Effector memory CD4-positive, alpha-beta T cell (primary cell): ENCODE results near the gene SDK2.

ENCODE experiments used
- DNase-seq, 3 donors: peaks; one replicate each; pipeline ENCODE4 v3.0.0-alpha.2; 2020
- H3K27ac ChIP-seq: 2 replicates; pipeline ENCODE4 v1.7.0; 2013; ENCODE audit warnings: mild to moderate bottlenecking, low read length, moderate library complexity; ENCODE audit not compliant: insufficient read depth, poor library complexity, severe bottlenecking
- H3K27me3 ChIP-seq: replicated peaks from 2 replicates; pipeline ENCODE4 v1.7.0; 2013; ENCODE audit warnings: mild to moderate bottlenecking, low read length; ENCODE audit not compliant: insufficient read depth, control insufficient read depth, poor library complexity, severe bottlenecking
- H3K36me3 ChIP-seq: 2 replicates; pipeline ENCODE4 v1.7.0; 2013; ENCODE audit warnings: mild to moderate bottlenecking, low read length, moderate library complexity; ENCODE audit not compliant: control insufficient read depth, insufficient read depth
- H3K4me1 ChIP-seq: 2 replicates; pipeline ENCODE4 v1.7.0; 2013; ENCODE audit warnings: low read length, mild to moderate bottlenecking; ENCODE audit not compliant: control insufficient read depth, insufficient read depth, poor library complexity, severe bottlenecking
- H3K4me3 ChIP-seq: 2 replicates; pipeline ENCODE4 v1.7.0; 2013; ENCODE audit warnings: low read length, low read depth, mild to moderate bottlenecking; ENCODE audit not compliant: insufficient read depth, poor library complexity, severe bottlenecking
- H3K9me3 ChIP-seq: 2 replicates; pipeline ENCODE4 v1.7.0; 2013; ENCODE audit warnings: mild to moderate bottlenecking, low read length, moderate library complexity; ENCODE audit not compliant: control insufficient read depth

The SDK2 gene

DNA sequence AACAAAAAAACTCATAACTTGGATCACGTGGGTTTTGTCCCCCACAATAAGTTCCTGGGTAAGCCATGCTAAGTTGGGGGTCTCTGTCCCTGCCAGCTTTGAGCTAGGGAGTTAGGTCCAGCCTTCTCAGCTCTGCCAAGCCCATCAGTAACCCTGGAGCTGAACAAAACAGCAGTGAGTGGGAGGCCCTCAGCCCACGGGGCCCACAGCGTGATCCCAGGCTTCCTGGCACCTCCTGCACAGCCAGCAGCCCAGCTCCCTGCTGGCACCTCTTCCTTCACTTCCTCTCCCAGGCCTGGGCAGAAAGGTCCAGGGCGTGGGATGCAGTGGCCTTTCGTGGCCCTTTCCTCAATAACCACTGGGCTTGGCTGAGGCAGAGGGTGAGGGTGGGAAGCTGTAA, 296.9 kb downstream of the SDK2 start:
- DNase-seq, result no peak
- Histone ChIP-seq H3K36me3 (no peaks in the 10 kb centered on the region), H3K27me3 (no peaks in the 10 kb centered on the region), H3K4me1 (no peaks in the 10 kb centered on the region), H3K27ac (no peak overlapping the region), H3K9me3 (no peaks in the 10 kb centered on the region), H3K4me3 (no peak overlapping the region)

DNA sequence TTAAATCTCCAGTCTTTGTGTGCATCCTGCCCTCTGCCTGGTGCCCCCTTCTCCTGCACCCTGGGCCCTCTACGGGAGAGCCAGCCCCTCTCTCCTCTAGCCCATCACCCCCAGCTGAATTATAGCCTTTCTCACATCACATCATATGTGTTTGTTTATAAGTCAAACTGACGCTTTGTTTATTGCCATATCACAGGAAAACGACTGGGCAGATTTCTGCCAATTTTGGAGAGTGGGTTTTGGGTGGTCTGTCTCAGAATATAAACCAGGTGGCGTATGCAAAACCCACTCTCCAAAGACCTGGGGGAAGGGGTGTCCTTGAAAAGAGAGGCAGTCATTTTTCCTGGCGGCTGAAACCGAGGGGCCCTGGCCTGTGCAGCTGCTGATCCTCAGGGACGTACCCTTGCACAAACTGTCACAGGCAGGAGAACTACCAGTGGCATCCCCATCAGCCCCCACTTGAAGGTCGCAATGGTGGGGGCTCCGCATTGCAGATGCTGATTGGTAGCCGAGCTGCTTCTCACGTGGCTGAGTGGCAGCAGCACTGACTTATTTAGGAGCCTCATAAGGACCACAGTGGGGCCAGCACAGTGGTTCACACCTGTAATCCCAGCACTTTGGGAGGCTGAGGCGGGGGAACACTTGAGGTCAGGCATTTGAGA, 297.6 kb downstream of the SDK2 start:
- no peaks in the 10 kb centered on the region for H3K9me3 ChIP-seq
- H3K27me3 ChIP-seq, result no peaks in the 10 kb centered on the region
- no peaks in the 10 kb centered on the region for H3K4me1 ChIP-seq
- H3K4me3 ChIP-seq, result no peak overlapping the region
- no peak overlapping the region for H3K27ac ChIP-seq
- DNase-seq, result no peak
- no peaks in the 10 kb centered on the region for H3K36me3 ChIP-seq

DNA sequence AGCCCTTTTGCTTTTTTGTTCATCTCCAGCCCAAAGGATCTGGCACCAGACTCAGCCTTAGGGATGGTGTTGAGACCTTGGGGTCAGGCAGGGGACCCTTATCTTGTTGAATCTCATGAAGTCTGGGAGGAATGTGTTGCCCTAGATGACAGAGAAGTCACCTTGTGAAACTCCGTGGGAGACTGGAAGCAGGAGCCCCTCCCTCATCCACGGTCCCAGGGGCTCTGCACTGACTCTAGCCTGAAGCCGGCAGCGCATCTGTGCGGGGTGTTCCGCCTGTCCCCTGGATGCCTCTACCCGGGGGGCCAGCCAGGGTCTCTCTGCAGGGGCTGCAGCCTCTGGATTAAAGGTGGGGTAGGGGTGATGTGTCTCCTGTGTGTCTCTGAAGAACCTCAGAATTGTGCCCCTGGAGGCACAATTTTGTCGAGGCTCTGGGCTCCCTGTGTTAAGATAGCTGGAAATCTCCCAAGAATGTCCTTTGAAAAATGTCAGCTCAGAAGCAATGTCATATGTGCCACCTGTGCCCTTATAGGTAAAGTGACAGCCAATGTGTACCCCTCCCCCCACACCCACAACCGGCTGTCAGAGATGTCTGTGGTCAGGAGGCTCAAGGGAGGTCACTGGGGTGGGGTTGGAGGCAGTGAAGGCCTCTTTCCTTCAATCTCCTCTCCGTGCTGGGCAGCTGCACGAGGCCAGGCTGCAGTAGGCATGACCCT, 300.3 kb downstream of the SDK2 start:
- Histone ChIP-seq H3K4me1 (no peaks in the 10 kb centered on the region), H3K27me3 (no peaks in the 10 kb centered on the region), H3K27ac (no peak overlapping the region), H3K9me3 (no peaks in the 10 kb centered on the region), H3K4me3 (no peak overlapping the region), H3K36me3 (no peaks in the 10 kb centered on the region)
- DNase-seq, result no peak

DNA sequence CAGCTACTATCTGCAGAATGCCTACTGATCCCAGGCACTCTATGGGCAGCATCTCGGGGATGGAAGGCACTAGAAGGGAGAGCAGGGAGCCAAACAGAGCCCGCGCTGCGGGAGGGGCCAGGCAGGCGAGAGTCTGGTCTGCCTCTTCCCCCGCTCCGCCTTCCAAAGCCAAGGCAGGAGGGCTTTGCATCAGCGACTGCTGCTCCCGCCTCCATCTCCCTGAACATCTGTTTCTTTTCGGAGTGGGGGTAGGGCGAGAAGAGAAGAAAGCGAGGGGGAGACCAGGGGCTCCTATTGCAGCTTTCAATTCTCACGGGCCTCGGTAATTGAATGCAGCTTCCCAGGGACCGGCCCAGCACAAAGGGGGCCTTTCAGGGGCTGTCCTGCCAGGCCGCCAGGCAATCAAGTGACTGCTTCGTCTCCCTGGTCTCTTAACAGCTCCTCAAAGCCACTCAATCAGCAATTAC, 301.0 kb downstream of the SDK2 start:
- H3K36me3 ChIP-seq, result no peaks in the 10 kb centered on the region
- no peak overlapping the region for H3K27ac ChIP-seq
- H3K4me3 ChIP-seq, result no peak overlapping the region
- no peaks in the 10 kb centered on the region for H3K4me1 ChIP-seq
- H3K27me3 ChIP-seq, result no peaks in the 10 kb centered on the region
- DNase-seq, result no peak
- no peaks in the 10 kb centered on the region for H3K9me3 ChIP-seq

DNA sequence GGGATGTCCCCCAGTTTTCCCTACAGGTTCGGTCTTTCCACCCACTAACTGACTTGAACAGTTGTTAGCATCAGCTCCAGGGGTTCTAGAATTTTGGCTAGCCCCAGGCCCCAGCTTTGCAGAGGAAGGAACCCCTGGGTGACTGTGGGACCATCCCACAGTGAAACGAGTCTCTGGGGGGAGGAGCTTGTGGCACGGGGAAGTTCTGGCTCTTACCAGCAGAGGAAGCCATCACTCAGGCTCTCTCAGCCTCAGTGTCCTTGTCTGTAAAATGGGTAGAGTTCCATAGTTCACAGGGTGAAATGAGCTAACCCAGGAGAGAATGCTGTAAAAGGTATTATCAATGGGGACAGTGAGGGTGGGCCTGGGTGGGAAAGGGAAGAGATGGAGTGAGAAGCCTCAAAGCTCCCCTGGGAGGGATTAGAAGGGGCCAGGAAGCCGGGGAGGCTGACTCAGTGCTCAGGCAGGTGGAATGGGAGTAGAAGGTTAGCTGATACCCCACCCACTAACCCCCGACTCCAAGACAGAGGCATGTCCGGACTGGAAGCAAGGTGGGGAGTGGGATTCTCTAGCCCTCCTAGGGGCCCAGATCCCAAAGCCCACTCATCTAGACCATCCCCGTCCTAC, 301.6 kb downstream of the SDK2 start:
- H3K9me3 ChIP-seq, result no peaks in the 10 kb centered on the region
- no peaks in the 10 kb centered on the region for H3K4me1 ChIP-seq
- no peak for DNase-seq
- no peaks in the 10 kb centered on the region for H3K36me3 ChIP-seq
- H3K4me3 ChIP-seq, result no peak overlapping the region
- no peaks in the 10 kb centered on the region for H3K27me3 ChIP-seq
- H3K27ac ChIP-seq, result no peak overlapping the region

DNA sequence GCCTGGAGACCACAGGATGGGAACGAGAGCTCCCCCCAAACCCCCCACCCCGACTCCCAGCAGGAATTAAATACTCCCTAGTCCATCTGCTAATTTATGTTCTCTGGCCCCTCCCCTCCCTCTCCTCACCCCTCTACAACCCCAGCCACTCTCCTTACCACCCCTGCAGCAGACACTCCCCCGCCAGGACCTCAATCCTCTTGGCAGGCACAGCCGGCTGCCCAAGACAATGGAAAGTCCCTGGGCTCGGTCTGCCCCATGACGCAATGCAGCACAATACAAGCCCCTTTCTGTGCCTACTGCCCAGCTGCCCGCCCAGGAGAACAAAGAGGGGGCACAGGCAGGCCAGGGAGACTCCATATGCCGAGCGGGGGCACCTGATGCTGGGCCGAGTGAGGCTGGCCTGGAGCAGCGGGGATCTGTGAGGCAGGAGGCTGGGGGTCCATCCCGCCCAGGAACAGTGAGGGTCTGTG, 302.2 kb downstream of the SDK2 start:
- DNase-seq, result no peak
- no peaks in the 10 kb centered on the region for H3K4me1 ChIP-seq
- H3K4me3 ChIP-seq, result no peak overlapping the region
- H3K27me3 ChIP-seq, result no peaks in the 10 kb centered on the region
- no peaks in the 10 kb centered on the region for H3K9me3 ChIP-seq
- no peak overlapping the region for H3K27ac ChIP-seq
- H3K36me3 ChIP-seq, result no peaks in the 10 kb centered on the region

DNA sequence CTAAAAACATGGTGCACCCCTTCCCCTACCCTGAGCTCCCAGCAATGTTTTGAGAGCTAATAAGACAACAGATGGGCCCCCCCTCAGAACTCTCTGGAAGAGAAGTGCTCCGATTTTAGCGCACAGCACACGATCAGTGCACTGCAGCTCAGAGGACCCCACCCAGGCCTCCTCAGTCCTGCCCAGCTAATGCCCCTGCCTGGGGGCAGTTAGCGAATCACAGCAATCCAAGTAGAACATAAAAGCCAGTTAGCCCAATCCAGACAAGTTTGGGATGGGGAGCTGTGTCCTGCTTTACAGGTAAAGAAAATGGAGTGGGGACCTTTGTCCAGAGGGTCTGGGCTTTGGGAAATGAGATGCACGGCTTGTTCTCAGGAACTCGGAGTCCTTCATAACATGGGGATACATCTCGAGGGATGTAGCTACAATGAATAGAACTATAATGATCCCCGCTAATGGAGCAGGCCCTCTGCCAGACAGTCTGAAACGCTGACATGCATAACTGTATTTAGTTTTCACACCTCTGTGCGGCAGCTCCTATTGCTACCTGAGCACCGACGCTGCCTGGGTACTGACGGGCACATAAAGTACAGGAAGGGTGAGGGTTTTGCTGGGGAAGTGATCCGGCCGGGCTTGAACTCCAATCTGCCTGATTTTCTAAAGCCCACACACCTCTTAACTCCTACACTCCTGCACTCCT, 302.7 kb downstream of the SDK2 start:
- no peak for DNase-seq
- Histone ChIP-seq H3K36me3 (no peaks in the 10 kb centered on the region), H3K4me1 (no peaks in the 10 kb centered on the region), H3K9me3 (no peaks in the 10 kb centered on the region), H3K4me3 (no peak overlapping the region), H3K27me3 (no peaks in the 10 kb centered on the region), H3K27ac (no peak overlapping the region)

DNA sequence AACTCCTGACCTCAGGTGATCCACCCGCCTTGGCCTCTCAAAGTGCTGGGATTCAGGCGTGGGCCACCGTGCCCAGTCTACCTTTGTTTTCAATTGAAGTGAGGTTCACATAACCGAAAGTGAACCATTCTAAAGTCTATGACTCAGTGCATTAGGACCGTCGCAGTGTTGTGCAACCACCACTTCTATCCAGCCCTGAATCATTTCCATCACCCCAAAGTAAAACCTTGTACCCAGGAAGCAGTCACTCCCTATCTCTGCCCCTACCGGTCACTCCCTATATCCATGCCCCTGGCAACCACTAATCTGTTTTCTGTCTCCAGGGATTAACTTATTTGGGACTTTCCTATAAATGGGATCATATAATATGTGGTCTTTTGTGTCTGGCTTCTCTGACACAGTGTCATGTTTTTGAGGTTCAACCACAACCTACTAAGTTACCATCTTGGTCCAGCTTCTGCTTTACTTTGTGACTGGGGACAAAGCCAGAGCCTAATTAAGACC, 304.1 kb downstream of the SDK2 start:
- no peaks in the 10 kb centered on the region for H3K27me3 ChIP-seq
- H3K36me3 ChIP-seq, result no peaks in the 10 kb centered on the region
- no peaks in the 10 kb centered on the region for H3K4me1 ChIP-seq
- no peaks in the 10 kb centered on the region for H3K9me3 ChIP-seq
- DNase-seq, result no peak
- no peak overlapping the region for H3K27ac ChIP-seq
- no peak overlapping the region for H3K4me3 ChIP-seq

DNA sequence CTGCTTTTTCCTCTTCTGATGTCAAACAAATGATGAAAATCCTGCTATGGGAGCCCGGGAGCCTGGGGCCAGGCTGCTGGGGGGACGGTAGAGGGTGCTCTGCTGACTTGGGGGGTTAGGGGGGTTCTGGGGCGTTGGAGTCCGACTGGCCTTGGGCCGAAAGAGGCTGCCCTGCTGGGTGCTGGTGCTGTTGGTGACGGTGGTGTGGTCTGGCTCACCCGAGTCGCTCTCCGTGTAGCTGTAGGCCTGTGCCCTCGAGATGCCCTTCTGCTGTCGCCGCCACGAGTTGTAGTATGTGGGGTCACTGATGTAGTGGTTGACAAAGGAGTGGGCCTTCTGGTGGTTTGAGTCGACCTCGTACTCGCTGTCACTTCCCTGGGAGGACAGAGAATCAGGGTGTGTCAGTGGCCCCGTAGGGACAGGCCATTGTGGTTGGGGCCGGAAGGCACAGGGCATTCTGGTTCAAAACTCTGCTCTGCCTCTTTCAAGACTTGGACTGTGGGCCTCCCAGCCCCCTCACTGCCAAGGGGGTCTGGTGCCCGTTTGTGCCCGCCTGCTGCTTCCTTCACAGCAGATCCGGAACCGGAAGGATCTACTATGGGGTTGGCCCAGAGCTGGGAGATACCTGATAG, 305.6 kb downstream of the SDK2 start:
- no peak overlapping the region for H3K4me3 ChIP-seq
- no peak for DNase-seq
- H3K27ac ChIP-seq, result no peak overlapping the region
- no peaks in the 10 kb centered on the region for H3K9me3 ChIP-seq
- no peaks in the 10 kb centered on the region for H3K27me3 ChIP-seq
- no peaks in the 10 kb centered on the region for H3K4me1 ChIP-seq
- H3K36me3 ChIP-seq, result no peaks in the 10 kb centered on the region
